HCT116 (cell line): Measurements from ENCODE around the gene UBR2. TPM values are rescaled to one million over a fixed set of nuclear protein-coding genes. Genes with fewer than 3 reads are reported as not detected.

ENCODE experiments used
- ATAC-seq: fragments of 200-7000 bp; cut with Tn5 transposase; 2 replicates; pipeline ENCODE4 v1.9.1; 2020; ENCODE audit warnings: mild to moderate bottlenecking, moderate library complexity
- BruUV-seq: library from RNA; stranded (reverse); fragments of 400-500 nt; replicated peaks from 2 replicates; lab custom pipeline; 2021; lab: Mats Ljungman, UMichigan
- CTCF ChIA-PET: fragments of 300-600 bp; sonication (Branson Sonifier 250); formaldehyde crosslinking; loops from one replicate; lab custom pipeline; 2021; ENCODE audit warnings: antibody characterized with exemption; lab: Charles Lee
- POLR2A ChIA-PET: fragments of 300-600, 350-600 bp; sonication (Branson Sonifier 250); formaldehyde crosslinking; loops from one replicate; lab custom pipeline; 2021; ENCODE audit warnings: antibody characterized with exemption; lab: Charles Lee
- RAD21 ChIA-PET, 2 experiments: fragments of 300-600 bp; sonication (Branson Sonifier 250); formaldehyde crosslinking; loops; one replicate each; lab custom pipeline; 2023; ENCODE audit warnings: low total read pairs in 2 of 2; ENCODE audit not compliant: uncharacterized antibody in 2 of 2, unreplicated experiment in 2 of 2, low non-redundant PET in 1 of 2; lab: Charles Lee
- DNase-seq: peaks from one replicate; pipeline ENCODE4 v3.0.0-alpha.2; 2010; ENCODE audit warnings: low read depth, low spot score
- H2AFZ ChIP-seq: fragments of 200-600 bp; shearing (Covaris generic), sonication (generic); 2 replicates; pipeline ENCODE4 v1.6.1; 2017; ENCODE audit warnings: low read depth, mixed run types, mixed read lengths, antibody characterized with exemption, low read length; ENCODE audit not compliant: poor library complexity, severe bottlenecking
- H3K27ac ChIP-seq: 2 replicates; pipeline ENCODE4 v1.5.1; 2012; ENCODE audit warnings: low read depth, low read length
- H3K27me3 ChIP-seq: fragments of 200-600 bp; sonication (generic); 2 replicates; pipeline ENCODE4 v1.6.1; 2016; ENCODE audit warnings: mixed run types, low read length, mixed read lengths; ENCODE audit not compliant: insufficient read depth
- H3K36me3 ChIP-seq, 2 experiments: fragments of 200-500 bp in 1 of 2; fragments of 200-600 bp in 1 of 2; sonication (Bioruptor generic) in 1 of 2; sonication (generic) in 1 of 2; 2 replicates each; pipeline versions ENCODE4 v1.5.1 to v1.6.1; 2014 to 2016; ENCODE audit warnings: low read length in 2 of 2, inconsistent platforms in 1 of 2, mixed read lengths in 1 of 2, mixed run types in 1 of 2; ENCODE audit not compliant: insufficient read depth in 2 of 2, control insufficient read depth in 1 of 2
- H3K4me1 ChIP-seq, 2 experiments: fragments of 200-600 bp in 1 of 2; sonication (generic) in 1 of 2; 2 replicates each; pipeline versions ENCODE4 v1.5.1 to v1.6.1; 2012 to 2017; ENCODE audit warnings: low read length in 2 of 2, inconsistent platforms in 1 of 2, mild to moderate bottlenecking in 1 of 2, mixed read lengths in 1 of 2, mixed run types in 1 of 2, moderate library complexity in 1 of 2; ENCODE audit not compliant: insufficient read depth in 2 of 2, control insufficient read depth in 1 of 2
- H3K4me2 ChIP-seq: fragments of 200-600 bp; sonication (generic); 2 replicates; pipeline ENCODE4 v1.6.1; 2017; ENCODE audit warnings: mixed run types, low read length, mixed read lengths
- H3K4me3 ChIP-seq, 2 experiments: fragments of 200-600 bp in 1 of 2; sonication (generic) in 1 of 2; replicated peaks in 1 of 2; 2 replicates each; pipeline ENCODE4 v1.5.1; 2011 to 2016; ENCODE audit warnings: low read length in 2 of 2, control low read depth in 1 of 2, low read depth in 1 of 2, mild to moderate bottlenecking in 1 of 2, mixed read lengths in 1 of 2, mixed run types in 1 of 2
- H3K79me2 ChIP-seq: fragments of 200-600 bp; sonication (generic); 2 replicates; pipeline ENCODE4 v1.6.1; 2017; ENCODE audit warnings: mild to moderate bottlenecking, mixed run types, low read length, moderate library complexity, mixed read lengths; ENCODE audit not compliant: insufficient read depth
- H3K9ac ChIP-seq: fragments of 200-600 bp; sonication (generic); 2 replicates; pipeline ENCODE4 v1.6.1; 2016; ENCODE audit warnings: low read length, mixed read lengths
- H3K9me2 ChIP-seq: fragments of 200-600 bp; sonication (generic), shearing (Covaris generic); 2 replicates; pipeline ENCODE4 v1.6.1; 2017; ENCODE audit warnings: mixed run types, mild to moderate bottlenecking, moderate library complexity; ENCODE audit not compliant: insufficient read depth
- H3K9me3 ChIP-seq, 2 experiments: fragments of 200-500 bp in 1 of 2; fragments of 200-600 bp in 1 of 2; sonication (Bioruptor generic) in 1 of 2; sonication (generic) in 1 of 2; 2 replicates each; pipeline ENCODE4 v1.6.1; 2014 to 2017; ENCODE audit warnings: low read length in 2 of 2, mixed read lengths in 2 of 2, inconsistent platforms in 1 of 2, low read depth in 1 of 2, mild to moderate bottlenecking in 1 of 2, mixed run types in 1 of 2, moderate library complexity in 1 of 2; ENCODE audit not compliant: control insufficient read depth in 1 of 2, insufficient read depth in 1 of 2
- H4K20me1 ChIP-seq: fragments of 200-600 bp; sonication (generic), shearing (Covaris generic); 2 replicates; pipeline ENCODE4 v1.6.1; 2017; ENCODE audit warnings: mixed run types, mild to moderate bottlenecking, moderate library complexity; ENCODE audit not compliant: insufficient read depth
- EZH2phosphoT487 ChIP-seq: fragments of 200-600 bp; IDR thresholded peaks from 2 replicates; pipeline ENCODE4 v1.6.1; 2018; ENCODE audit warnings: antibody characterized with exemption, borderline replicate concordance
- FOSL1 ChIP-seq: IDR thresholded peaks from 2 replicates; pipeline ENCODE4 v1.6.1; 2012; ENCODE audit warnings: low read depth
- POLR2A ChIP-seq: IDR thresholded peaks from 2 replicates; pipeline ENCODE4 v1.7.0; 2011; ENCODE audit warnings: borderline replicate concordance; ENCODE audit not compliant: insufficient read depth, insufficient read length; ENCODE audit errors: extremely low read depth
- POLR2AphosphoS5 ChIP-seq: IDR thresholded peaks from 2 replicates; pipeline ENCODE4 v1.6.1; 2011; ENCODE audit warnings: mild to moderate bottlenecking, low read depth, low read length, moderate library complexity
- SRF ChIP-seq: IDR thresholded peaks from 2 replicates; pipeline ENCODE4 v1.6.1; 2012; ENCODE audit warnings: low read depth
- YY1 ChIP-seq: IDR thresholded peaks from 2 replicates; pipeline ENCODE4 v1.6.1; 2011; ENCODE audit warnings: low read length, low read depth, moderate library complexity, mild to moderate bottlenecking; ENCODE audit not compliant: insufficient replicate concordance; ENCODE audit errors: extremely low read depth
- ZNF274 ChIP-seq: fragments of 200-500 bp; sonication (Bioruptor generic); IDR thresholded peaks from 2 replicates; pipeline ENCODE4 v1.6.1; 2014; ENCODE audit warnings: mild to moderate bottlenecking, low read depth, low read length, inconsistent platforms
- intact Hi-C: fragments of 100-400 bp; cut with micrococcal nuclease; formaldehyde crosslinking; loops from 2 replicates; pipeline ENCODE4 v1.10.0; 2022
- total RNA-seq: library from RNA; stranded (reverse); gene quantifications from one replicate; pipeline ENCODE4 v1.2.1, GENCODE V29; 2021; ENCODE audit not compliant: unreplicated experiment
- TF ChIP-seq, protein P1 (sequence below), 3 experiments: fragments of 200-600 bp in 1 of 3; sonication (generic) in 1 of 3; IDR thresholded peaks in 2 of 3; conservative IDR thresholded peaks in 1 of 3; 2 replicates each; pipeline ENCODE4 v1.5.1; 2012 to 2017; ENCODE audit warnings: low read depth in 2 of 3, low read length in 2 of 3, antibody characterized with exemption in 1 of 3, borderline replicate concordance in 1 of 3, control low read depth in 1 of 3, mild to moderate bottlenecking in 1 of 3, mixed read lengths in 1 of 3, mixed run types in 1 of 3, moderate library complexity in 1 of 3; ENCODE audit not compliant: insufficient read depth in 1 of 3

The UBR2 gene
- total RNA-seq, 1 experiment from 2014 or later, result 20.5 TPM

DNA sequence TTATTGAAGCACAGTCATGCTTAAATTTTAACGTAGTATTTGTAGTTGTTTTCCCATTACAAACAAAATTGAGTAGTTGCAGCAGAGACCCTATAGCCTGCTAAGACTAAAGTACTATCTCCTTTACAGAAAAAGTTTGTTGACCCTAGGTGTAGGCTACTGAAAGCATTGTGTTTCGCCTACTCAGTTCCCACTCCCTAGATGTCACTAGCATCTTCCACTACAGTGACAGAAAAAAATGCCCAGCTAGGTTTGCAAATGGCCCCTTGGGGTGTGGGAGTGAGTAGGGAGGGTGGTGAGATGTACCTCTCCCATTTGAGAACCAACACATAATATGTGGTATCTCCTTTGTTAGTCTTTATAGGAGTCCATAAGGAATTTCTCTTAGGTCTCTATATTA, 34.5 kb downstream of the UBR2 start:
- Histone ChIP-seq H3K27ac (no peak overlapping the region), H3K9me3 (no peaks in the 10 kb centered on the region), H2AFZ (no peak overlapping the region), H3K27me3 (no peaks in the 10 kb centered on the region), H4K20me1 (no peaks in the 10 kb centered on the region), H3K9me2 (no peaks in the 10 kb centered on the region), H3K4me1 (no peaks in the 10 kb centered on the region), H3K4me2 (no peak overlapping the region), H3K36me3 (no peaks in the 10 kb centered on the region), H3K79me2 (peaks cover 26% of the 10 kb centered on the region; the same call in 1 of the 2 replicates), H3K4me3 (no peak overlapping the region), H3K9ac (no peak overlapping the region)
- RAD21 ChIA-PET, result no interaction called here
- TF ChIP-seq YY1, result no peak
- CTCF ChIA-PET, result no interaction called here
- DNase-seq (no peak), ATAC-seq (no peak)
- POLR2A ChIA-PET, result no interaction called here
- intact Hi-C loops, result no loop called here
- BruUV-seq, result no TSS peak

DNA sequence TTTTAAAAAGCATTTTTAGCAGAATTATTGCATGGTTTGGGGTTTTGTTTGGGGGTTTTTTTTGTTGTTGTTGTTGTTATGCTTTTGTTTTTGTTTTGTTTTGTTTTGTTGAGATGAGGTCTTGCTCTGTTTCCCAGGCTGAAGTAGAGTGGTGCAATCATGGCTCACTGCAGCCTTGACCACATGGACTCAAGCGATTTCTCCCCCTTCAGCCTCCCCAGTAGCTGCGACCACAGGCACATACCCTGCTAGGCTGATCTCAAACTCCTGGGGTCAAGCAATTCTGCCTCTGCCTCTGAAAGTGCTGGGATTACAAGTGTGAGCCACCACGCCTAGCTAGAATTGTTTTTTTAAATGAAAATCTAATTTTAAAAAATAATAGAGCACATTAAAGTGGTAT, 35.7 kb downstream of the UBR2 start:
- 0 out of 4 replicates have a peak, but pooled peaks cover 0 to 3% of the 10 kb centered on the region in 2 experiments for H3K36me3 ChIP-seq

More for the DNA sequence above, 35.7 kb downstream of the UBR2 start:
- Histone ChIP-seq H3K9me2 (no peaks in the 10 kb centered on the region), H3K4me3 (no peak overlapping the region), H4K20me1 (no peaks in the 10 kb centered on the region), H3K27ac (no peak overlapping the region), H3K79me2 (peaks cover 20% of the 10 kb centered on the region; the same call in 1 of the 2 replicates), H3K9ac (no peak overlapping the region), H3K4me2 (no peak overlapping the region), H3K9me3 (no peaks in the 10 kb centered on the region), H2AFZ (no peak overlapping the region), H3K4me1 (no peaks in the 10 kb centered on the region), H3K27me3 (no peaks in the 10 kb centered on the region)
- ChIA-PET POLR2A (no interaction called here), CTCF (interaction anchor here (0.6 kb wide), 1 partner anchor 20 kb away, joined by 3 read pairs; no protein-coding TSS in a partner anchor), RAD21 (no interaction called here)
- TF ChIP-seq ZNF274 (no peak), SRF (no peak), POLR2AphosphoS5 (no peak), FOSL1 (no peak), POLR2A (no peak), EZH2phosphoT487 (no peak)
- TF ChIP-seq, protein P1, sequence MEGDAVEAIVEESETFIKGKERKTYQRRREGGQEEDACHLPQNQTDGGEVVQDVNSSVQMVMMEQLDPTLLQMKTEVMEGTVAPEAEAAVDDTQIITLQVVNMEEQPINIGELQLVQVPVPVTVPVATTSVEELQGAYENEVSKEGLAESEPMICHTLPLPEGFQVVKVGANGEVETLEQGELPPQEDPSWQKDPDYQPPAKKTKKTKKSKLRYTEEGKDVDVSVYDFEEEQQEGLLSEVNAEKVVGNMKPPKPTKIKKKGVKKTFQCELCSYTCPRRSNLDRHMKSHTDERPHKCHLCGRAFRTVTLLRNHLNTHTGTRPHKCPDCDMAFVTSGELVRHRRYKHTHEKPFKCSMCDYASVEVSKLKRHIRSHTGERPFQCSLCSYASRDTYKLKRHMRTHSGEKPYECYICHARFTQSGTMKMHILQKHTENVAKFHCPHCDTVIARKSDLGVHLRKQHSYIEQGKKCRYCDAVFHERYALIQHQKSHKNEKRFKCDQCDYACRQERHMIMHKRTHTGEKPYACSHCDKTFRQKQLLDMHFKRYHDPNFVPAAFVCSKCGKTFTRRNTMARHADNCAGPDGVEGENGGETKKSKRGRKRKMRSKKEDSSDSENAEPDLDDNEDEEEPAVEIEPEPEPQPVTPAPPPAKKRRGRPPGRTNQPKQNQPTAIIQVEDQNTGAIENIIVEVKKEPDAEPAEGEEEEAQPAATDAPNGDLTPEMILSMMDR (IDR thresholded peaks at IDR 0.05 in 2 of 3, conservative IDR thresholded peaks at IDR 0.05 in 1 of 3; ENCODE audit: borderline replicate concordance in 1 of 3, insufficient read depth in 1 of 3, low read depth in 2 of 3, low read length in 2 of 3), result no peak
- ATAC-seq (no peak), DNase-seq (no peak)
- intact Hi-C loops, result no loop called here
- no TSS peak for BruUV-seq
